HepG2 (cell line): Measurements from ENCODE around the gene ZDHHC8. TPM values are rescaled to one million over a fixed set of nuclear protein-coding genes. Genes with fewer than 3 reads are reported as not detected.

Experiments used
- FOSL1 ChIP-seq: sonication (generic); formaldehyde crosslinking; IDR thresholded peaks from 2 replicates; pipeline ENCODE4 v1.9.0; 2021; ENCODE audit warnings: missing genetic modification reagents, borderline replicate concordance
- HNF4G ChIP-seq, 2 experiments: sonication (generic) in 1 of 2; formaldehyde crosslinking in 1 of 2; IDR thresholded peaks; 2 replicates each; pipeline versions ENCODE4 v1.4.0 to v1.6.1; 2011 to 2020; ENCODE audit warnings: borderline replicate concordance in 2 of 2, low read depth in 2 of 2, mild to moderate bottlenecking in 2 of 2, low read length in 1 of 2, missing genetic modification reagents in 1 of 2, moderate library complexity in 1 of 2
- IKZF4 ChIP-seq: sonication (generic); formaldehyde crosslinking; IDR thresholded peaks from 2 replicates; pipeline ENCODE4 v1.5.1; 2020; ENCODE audit warnings: borderline replicate concordance, mild to moderate bottlenecking, low read depth, missing genetic modification reagents; ENCODE audit errors: not compliant biosample characterization
- PHF8 ChIP-seq: sonication (generic); formaldehyde crosslinking; IDR thresholded peaks from 2 replicates; pipeline ENCODE4 v1.5.0; 2020; ENCODE audit warnings: missing genetic modification reagents
- PRDM15 ChIP-seq: sonication (generic); formaldehyde crosslinking; IDR thresholded peaks from 2 replicates; pipeline ENCODE4 v1.4.0; 2020; ENCODE audit warnings: missing genetic modification reagents
- SNAPC5 ChIP-seq: sonication (generic); formaldehyde crosslinking; IDR thresholded peaks from 2 replicates; pipeline ENCODE4 v1.8.1; 2023; ENCODE audit warnings: mild to moderate bottlenecking, missing genetic modification reagents, borderline replicate concordance
- ZNF12 ChIP-seq: sonication (generic); formaldehyde crosslinking; IDR thresholded peaks from 2 replicates; pipeline ENCODE4 v1.5.0; 2020; ENCODE audit warnings: missing genetic modification reagents
- ZNF224 ChIP-seq: sonication (generic); formaldehyde crosslinking; IDR thresholded peaks from 2 replicates; pipeline ENCODE4 v1.5.0; 2020; ENCODE audit warnings: mild to moderate bottlenecking, missing genetic modification reagents
- ZNF24 ChIP-seq: fragments of 450-650 bp; IDR thresholded peaks from 2 replicates; pipeline ENCODE4 v1.6.1; 2017; ENCODE audit warnings: antibody characterized with exemption, mild to moderate bottlenecking
- ZNF251 ChIP-seq: sonication (generic); formaldehyde crosslinking; IDR thresholded peaks from 2 replicates; pipeline ENCODE4 v1.9.0; 2021; ENCODE audit warnings: mild to moderate bottlenecking, missing genetic modification reagents
- ZNF326 ChIP-seq: sonication (generic); formaldehyde crosslinking; IDR thresholded peaks from 2 replicates; pipeline ENCODE4 v1.4.0; 2020; ENCODE audit warnings: missing genetic modification reagents, borderline replicate concordance
- ZNF34 ChIP-seq: sonication (generic); formaldehyde crosslinking; IDR thresholded peaks from 2 replicates; pipeline ENCODE4 v1.4.0; 2020; ENCODE audit warnings: mild to moderate bottlenecking, missing genetic modification reagents, borderline replicate concordance
- ZNF441 ChIP-seq: sonication (generic); formaldehyde crosslinking; IDR thresholded peaks from 2 replicates; pipeline ENCODE4 v1.7.0; 2021; ENCODE audit warnings: missing genetic modification reagents, borderline replicate concordance
- ZNF7 ChIP-seq: IDR thresholded peaks from 2 replicates; pipeline ENCODE4 v1.6.1; 2016; ENCODE audit warnings: missing biosample characterization, missing genetic modification reagents
- ZXDC ChIP-seq: sonication (generic); formaldehyde crosslinking; IDR thresholded peaks from 2 replicates; pipeline ENCODE4 v1.5.0; 2020; ENCODE audit warnings: mild to moderate bottlenecking, missing genetic modification reagents
- polyA plus RNA-seq, 8 experiments: library from polyadenylated mRNA; depleted of rRNA in 3 of 8; stranded (reverse) in 7 of 8; unstranded in 1 of 8; fragments of >200 nt; fragmentation: Illumina TruSeq in 4 of 8; extraction: Trizol in 4 of 8; gene quantifications; 2 replicates each; pipeline versions ENCODE4 v1.2.1 to v1.2.3, GENCODE V29; 2011 to 2016; ENCODE audit warnings: low read depth in 4 of 8, missing spikeins in 1 of 8, mixed read lengths in 1 of 8; ENCODE audit not compliant: insufficient read depth in 1 of 8
- total RNA-seq, 5 experiments: library from RNA; depleted of rRNA; stranded (reverse); fragments of >200 nt; fragmentation: Illumina TruSeq; extraction: Trizol; gene quantifications; 2 replicates each; pipeline ENCODE4 v1.2.3, GENCODE V29; 2016; ENCODE audit warnings: low read depth in 1 of 5
- TF ChIP-seq, protein P1 (sequence below), 2 experiments: sonication (generic) in 1 of 2; formaldehyde crosslinking in 1 of 2; IDR thresholded peaks; 2 replicates each; pipeline versions ENCODE4 v1.4.0 to v1.6.1; 2018 to 2020; ENCODE audit warnings: missing genetic modification reagents in 2 of 2, borderline replicate concordance in 1 of 2, low read depth in 1 of 2, mild to moderate bottlenecking in 1 of 2, missing biosample characterization in 1 of 2
- TF ChIP-seq, protein P2 (sequence below): IDR thresholded peaks from 2 replicates; pipeline ENCODE4 v1.6.1; 2016; ENCODE audit warnings: missing compliant biosample characterization, missing genetic modification reagents, borderline replicate concordance

Gene ZDHHC8
- total and polyA plus RNA-seq, 2 of the 13 experiments (the other 11 are each of a cell fraction or from before 2014, with no cell fraction given), result 7.5 to 21.3 TPM

DNA sequence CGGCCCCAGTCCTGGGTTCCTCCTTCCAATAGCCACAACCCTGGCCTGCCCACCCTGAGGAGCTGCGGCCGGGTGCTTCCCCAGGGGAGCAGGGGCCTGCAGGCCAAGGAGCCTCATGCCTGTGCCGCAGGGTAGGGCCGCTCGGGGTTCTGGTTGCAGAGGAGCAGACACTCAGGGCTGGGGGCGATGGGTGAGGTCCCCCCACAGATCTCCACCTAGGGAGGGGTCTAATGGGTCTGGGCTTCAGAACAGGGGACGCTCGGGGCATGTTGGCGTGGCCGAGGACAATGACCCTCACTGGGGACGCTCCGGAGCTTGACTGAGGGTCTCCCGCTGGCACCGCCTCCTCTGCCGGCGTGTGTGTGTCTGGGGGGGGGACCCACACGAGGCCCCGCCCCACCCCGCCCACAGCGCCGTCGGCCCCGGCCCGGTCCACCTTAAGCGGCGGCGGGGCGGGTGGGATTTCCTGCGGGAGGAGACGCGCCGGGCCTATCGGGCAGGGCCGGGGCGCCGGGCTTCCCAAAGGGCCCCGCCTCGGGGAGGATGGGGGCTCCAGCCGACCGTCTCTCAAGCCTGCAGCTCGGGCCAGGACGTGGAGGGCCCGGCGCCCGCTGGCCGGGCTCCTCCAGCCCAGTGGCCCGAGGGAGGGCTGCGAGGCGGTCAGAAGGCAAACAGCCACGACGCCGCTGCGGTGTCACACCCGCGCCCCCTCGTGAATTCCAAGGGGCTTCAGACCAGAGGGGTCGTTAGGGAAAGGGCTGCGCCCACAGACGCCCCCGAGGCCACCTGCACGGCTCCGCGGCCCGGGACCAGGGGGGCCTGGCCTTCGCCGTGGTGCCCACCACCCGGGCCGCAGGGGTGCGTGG is 640 bp upstream of the ZDHHC8 start (continued):
- TF ChIP-seq ZNF12 (CRISPR knock-in tag) (no peak), ZNF7 (CRISPR knock-in tag) (no peak), ZNF326 (CRISPR knock-in tag) (no peak), IKZF4 (no peak), ZNF441 (0 out of 2 replicates have a peak, but pooled peaks have one; percentile 30), ZNF34 (CRISPR knock-in tag) (0 out of 2 replicates have a peak, but pooled peaks have one; percentile 37), ZNF24 (no peak), ZNF224 (CRISPR knock-in tag) (no peak), ZNF251 (CRISPR knock-in tag) (no peak), HNF4G (IDR thresholded peaks at IDR 0.05; ENCODE audit: borderline replicate concordance, low read depth, low read length) (no peak), HNF4G (CRISPR knock-in tag; IDR thresholded peaks at IDR 0.05; ENCODE audit: borderline replicate concordance, low read depth) (no peak), PHF8 (peak; percentile 54; the same call in 1 of the 2 replicates), FOSL1 (CRISPR knock-in tag) (no peak), PRDM15 (CRISPR knock-in tag) (no peak), ZXDC (CRISPR knock-in tag) (no peak), SNAPC5 (CRISPR knock-in tag) (no peak)
- TF ChIP-seq, protein P1, sequence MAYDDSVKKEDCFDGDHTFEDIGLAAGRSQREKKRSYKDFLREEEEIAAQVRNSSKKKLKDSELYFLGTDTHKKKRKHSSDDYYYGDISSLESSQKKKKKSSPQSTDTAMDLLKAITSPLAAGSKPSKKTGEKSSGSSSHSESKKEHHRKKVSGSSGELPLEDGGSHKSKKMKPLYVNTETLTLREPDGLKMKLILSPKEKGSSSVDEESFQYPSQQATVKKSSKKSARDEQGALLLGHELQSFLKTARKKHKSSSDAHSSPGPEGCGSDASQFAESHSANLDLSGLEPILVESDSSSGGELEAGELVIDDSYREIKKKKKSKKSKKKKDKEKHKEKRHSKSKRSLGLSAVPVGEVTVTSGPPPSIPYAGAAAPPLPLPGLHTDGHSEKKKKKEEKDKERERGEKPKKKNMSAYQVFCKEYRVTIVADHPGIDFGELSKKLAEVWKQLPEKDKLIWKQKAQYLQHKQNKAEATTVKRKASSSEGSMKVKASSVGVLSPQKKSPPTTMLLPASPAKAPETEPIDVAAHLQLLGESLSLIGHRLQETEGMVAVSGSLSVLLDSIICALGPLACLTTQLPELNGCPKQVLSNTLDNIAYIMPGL (CRISPR knock-in tag; IDR thresholded peaks at IDR 0.05; ENCODE audit: borderline replicate concordance in 1 of 2, low read depth in 1 of 2), result peak in 1 of 2 experiments; percentile 6; a peak in 1 of 4 replicates
- TF ChIP-seq, protein P2, sequence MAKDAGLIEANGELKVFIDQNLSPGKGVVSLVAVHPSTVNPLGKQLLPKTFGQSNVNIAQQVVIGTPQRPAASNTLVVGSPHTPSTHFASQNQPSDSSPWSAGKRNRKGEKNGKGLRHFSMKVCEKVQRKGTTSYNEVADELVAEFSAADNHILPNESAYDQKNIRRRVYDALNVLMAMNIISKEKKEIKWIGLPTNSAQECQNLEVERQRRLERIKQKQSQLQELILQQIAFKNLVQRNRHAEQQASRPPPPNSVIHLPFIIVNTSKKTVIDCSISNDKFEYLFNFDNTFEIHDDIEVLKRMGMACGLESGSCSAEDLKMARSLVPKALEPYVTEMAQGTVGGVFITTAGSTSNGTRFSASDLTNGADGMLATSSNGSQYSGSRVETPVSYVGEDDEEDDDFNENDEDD, result no peak
